Upper lobe of left lung (tissue), 4 donors: ENCODE results near the gene TLN1.
A peak's percentile ranks its signal among the peaks of the same experiment; 100 is the strongest.

ENCODE experiments used
- POLR2A ChIP-seq, 4 donors: fragments of 450-650 bp; IDR thresholded peaks; one replicate each; pipeline ENCODE4 v1.5.1; 2016 to 2017; ENCODE audit warnings: antibody characterized with exemption in 4 of 4, mild to moderate bottlenecking in 2 of 4
- POLR2AphosphoS5 ChIP-seq, 2 donors: sonication (generic); formaldehyde crosslinking; IDR thresholded peaks; one replicate each; pipeline ENCODE4 v1.5.1; 2017; ENCODE audit warnings: antibody characterized with exemption in 2 of 2
- TF ChIP-seq, protein P1 (sequence below), 6 experiments: fragments of 450-650 bp in 4 of 6; fragments of 200-600 bp in 2 of 6; sonication (generic) in 2 of 6; IDR thresholded peaks; one replicate each; pipeline ENCODE4 v1.5.1; 2016 to 2019; ENCODE audit warnings: antibody characterized with exemption in 6 of 6

DNA sequence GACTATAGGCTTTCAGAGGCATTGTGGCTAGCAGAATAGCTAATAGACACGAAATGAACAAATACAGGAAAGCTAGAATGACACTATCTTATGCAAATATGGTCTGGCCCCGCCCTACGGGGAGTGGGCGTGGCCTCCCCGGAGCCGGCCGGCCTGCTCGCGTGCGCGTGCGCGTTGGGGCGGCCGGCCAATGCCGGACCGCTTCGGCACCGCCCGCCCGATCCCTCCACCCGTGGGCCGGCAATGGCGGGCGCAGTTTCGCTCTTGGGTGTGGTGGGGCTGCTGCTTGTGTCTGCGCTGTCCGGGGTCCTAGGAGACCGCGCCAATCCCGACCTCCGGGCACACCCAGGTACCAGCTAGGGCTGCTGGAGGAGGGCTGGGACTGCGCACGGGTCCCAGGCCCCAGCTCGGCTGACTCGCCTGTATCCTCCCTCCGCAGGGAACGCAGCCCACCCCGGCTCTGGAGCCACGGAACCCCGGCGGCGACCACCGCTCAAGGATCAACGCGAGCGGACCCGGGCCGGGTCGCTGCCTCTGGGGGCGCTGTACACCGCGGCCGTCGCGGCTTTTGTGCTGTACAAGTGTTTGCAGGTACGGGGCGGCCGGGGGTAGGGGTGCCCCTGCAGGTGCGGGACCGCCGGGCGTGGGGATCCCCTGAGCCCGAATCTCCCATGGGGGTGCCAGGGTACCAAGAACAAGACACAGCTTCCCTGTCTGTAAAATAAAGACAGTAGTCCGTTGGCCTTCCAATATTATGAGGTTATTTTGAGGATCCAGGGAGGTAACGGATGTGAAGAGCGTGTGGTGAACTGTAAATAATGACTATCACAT lies 73.6 kb downstream of the TLN1 start, which contains the start of gene CCDC107:
- TF ChIP-seq, protein P1, sequence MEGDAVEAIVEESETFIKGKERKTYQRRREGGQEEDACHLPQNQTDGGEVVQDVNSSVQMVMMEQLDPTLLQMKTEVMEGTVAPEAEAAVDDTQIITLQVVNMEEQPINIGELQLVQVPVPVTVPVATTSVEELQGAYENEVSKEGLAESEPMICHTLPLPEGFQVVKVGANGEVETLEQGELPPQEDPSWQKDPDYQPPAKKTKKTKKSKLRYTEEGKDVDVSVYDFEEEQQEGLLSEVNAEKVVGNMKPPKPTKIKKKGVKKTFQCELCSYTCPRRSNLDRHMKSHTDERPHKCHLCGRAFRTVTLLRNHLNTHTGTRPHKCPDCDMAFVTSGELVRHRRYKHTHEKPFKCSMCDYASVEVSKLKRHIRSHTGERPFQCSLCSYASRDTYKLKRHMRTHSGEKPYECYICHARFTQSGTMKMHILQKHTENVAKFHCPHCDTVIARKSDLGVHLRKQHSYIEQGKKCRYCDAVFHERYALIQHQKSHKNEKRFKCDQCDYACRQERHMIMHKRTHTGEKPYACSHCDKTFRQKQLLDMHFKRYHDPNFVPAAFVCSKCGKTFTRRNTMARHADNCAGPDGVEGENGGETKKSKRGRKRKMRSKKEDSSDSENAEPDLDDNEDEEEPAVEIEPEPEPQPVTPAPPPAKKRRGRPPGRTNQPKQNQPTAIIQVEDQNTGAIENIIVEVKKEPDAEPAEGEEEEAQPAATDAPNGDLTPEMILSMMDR (IDR thresholded peaks at IDR 0.05), result peak; percentile 46 to 86 (median 73)
- TF ChIP-seq POLR2A (IDR thresholded peaks at IDR 0.05) (peak in 3 of 4 donors; percentile 88 to 97 (median 94)), POLR2AphosphoS5 (IDR thresholded peaks at IDR 0.05) (peak; percentile 84 to 88)
